SJCRH30 (cell line): Measurements from ENCODE around the gene UBAP1. TPM values are rescaled to one million over a fixed set of nuclear protein-coding genes. Genes with fewer than 3 reads are reported as not detected.
"Not testable (repeated sequence)": the region's sequence is repeated elsewhere in the genome, so short reads cannot be mapped to it uniquely, and the experiment has no call there.

Experiments
- DNase-seq, 2 experiments: peaks; one replicate each; pipeline ENCODE4 v3.0.0-alpha.2; 2015 to 2020
- H3K27ac ChIP-seq: fragments of 250-450 bp; sonication (Bioruptor Pico); 2 replicates; pipeline ENCODE4 v1.5.1; 2020; ENCODE audit warnings: mild to moderate bottlenecking, moderate library complexity
- H3K27me3 ChIP-seq: fragments of 250-450 bp; sonication (Bioruptor Pico); 2 replicates; pipeline ENCODE4 v1.5.1; 2020; ENCODE audit warnings: mild to moderate bottlenecking, moderate library complexity
- H3K36me3 ChIP-seq: fragments of 250-450 bp; sonication (Bioruptor Pico); 2 replicates; pipeline ENCODE4 v1.5.1; 2020; ENCODE audit warnings: mild to moderate bottlenecking, moderate library complexity
- H3K4me1 ChIP-seq: fragments of 250-450 bp; sonication (Bioruptor Pico); 2 replicates; pipeline ENCODE4 v1.5.1; 2020; ENCODE audit warnings: mild to moderate bottlenecking, moderate library complexity
- H3K4me3 ChIP-seq: fragments of 250-450 bp; sonication (Bioruptor Pico); 2 replicates; pipeline ENCODE4 v1.5.1; 2020; ENCODE audit warnings: mild to moderate bottlenecking, moderate library complexity
- H3K9me3 ChIP-seq: fragments of 250-450 bp; sonication (Bioruptor Pico); replicated peaks from 2 replicates; pipeline ENCODE4 v1.5.1; 2020; ENCODE audit warnings: mild to moderate bottlenecking, moderate library complexity
- total RNA-seq: library from RNA; depleted of rRNA; stranded (reverse); fragments of >200 nt; shearing (Covaris generic); gene quantifications from 2 replicates; pipeline ENCODE4 v1.2.3, GENCODE V29; 2014

UBAP1 gene
- total RNA-seq, 1 experiment from 2014 or later, result 23.8 TPM

DNA sequence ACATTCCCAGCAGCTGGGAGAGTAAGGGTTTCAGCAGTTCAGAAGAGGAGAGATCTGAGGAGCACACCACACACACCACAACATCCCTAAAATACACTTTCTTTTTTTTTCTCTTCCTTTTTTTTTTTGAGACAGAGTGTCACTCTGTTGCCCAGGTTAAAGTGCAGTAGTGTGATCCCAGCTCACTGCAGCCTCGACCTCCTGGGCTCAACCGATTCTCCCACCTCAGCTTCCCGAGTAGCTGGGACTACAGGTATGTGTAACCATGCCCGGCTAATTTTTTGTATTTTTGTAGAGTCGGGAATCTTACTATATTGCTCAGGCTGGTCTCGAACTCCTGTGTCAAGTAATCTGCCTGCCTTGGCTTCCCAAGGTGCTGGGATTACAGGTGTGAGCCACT lies 9.7 kb upstream of the UBAP1 start:
- Histone ChIP-seq H3K9me3 (no peaks in the 10 kb centered on the region), H3K27me3 (no peaks in the 10 kb centered on the region), H3K36me3 (no peaks in the 10 kb centered on the region), H3K4me1 (no peaks in the 10 kb centered on the region), H3K4me3 (no peak overlapping the region), H3K27ac (no peak overlapping the region)
- DNase-seq, result no peak

DNA sequence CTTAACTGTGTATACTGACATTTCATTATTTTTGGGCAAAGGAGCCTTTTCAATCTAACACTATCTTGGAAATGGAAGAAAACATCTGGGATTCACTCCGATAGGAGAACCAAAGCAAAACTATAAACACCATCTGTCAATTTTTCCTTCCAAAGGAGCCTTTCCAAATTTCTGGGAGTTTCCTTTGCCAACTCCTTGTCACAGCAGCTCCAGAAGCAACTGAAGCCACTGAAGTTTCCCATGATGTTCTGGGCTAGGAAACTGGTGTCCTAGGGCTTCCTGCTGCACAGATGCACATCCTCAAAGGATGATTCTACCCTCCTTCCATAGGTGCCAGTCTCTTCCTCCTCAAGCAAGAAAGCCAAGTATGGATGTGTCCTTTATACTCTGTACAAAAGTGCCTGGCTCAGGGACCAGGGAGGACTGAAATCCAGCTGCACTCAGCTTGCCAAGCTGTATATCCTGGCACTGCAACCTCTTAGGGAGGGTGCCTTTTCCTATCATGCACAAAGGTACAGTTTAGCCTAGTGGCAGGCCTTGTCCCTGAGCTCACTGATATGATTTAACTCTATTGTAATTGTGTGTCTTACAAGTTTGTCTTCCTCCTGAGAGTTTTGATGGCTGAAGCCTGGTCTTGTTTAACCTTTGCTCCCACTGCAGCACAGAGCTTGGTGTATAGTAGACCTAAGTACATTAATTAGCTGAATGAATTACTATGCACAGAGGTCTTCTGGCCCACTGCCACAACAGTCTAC lies 8.4 kb upstream of the UBAP1 start:
- no peak for DNase-seq
- no peak overlapping the region for H3K27ac ChIP-seq
- H3K4me3 ChIP-seq, result no peak overlapping the region
- H3K36me3 ChIP-seq, result no peaks in the 10 kb centered on the region
- H3K9me3 ChIP-seq, result no peaks in the 10 kb centered on the region
- H3K27me3 ChIP-seq, result no peaks in the 10 kb centered on the region
- H3K4me1 ChIP-seq, result no peaks in the 10 kb centered on the region

- H3K36me3 ChIP-seq, result no peaks in the 10 kb centered on the region
- H3K4me3 ChIP-seq, result no peak overlapping the region
- no peaks in the 10 kb centered on the region for H3K4me1 ChIP-seq
- no peaks in the 10 kb centered on the region for H3K9me3 ChIP-seq
- H3K27me3 ChIP-seq, result no peaks in the 10 kb centered on the region
- no peak overlapping the region for H3K27ac ChIP-seq
- DNase-seq, result no peak
Measured at GRCh38 chr9:34171753-34172535, 6.9 kb upstream of the UBAP1 start.

DNA sequence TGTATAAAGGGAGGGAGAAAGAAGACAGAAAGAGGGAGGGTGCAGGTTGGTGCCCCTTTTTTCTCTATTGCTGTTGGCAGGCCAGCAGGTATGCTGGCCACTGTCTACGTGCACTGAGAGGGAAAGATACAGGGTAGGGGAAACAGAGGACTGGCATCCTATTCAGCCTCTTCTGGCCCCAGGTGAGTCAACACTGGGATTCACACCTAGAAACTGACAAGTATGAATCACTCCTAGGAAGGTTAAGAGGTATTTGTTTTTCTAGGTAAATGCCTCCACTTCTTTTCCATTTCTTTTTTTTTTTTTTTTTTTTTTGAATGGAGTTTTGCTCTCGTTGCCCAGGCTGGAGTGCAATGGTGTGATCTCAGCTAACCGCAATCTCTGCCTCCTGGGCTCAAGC lies 2.8 kb upstream of the UBAP1 start:
- Histone ChIP-seq H3K27ac (no peak overlapping the region), H3K4me1 (no peaks in the 10 kb centered on the region), H3K36me3 (no peaks in the 10 kb centered on the region), H3K27me3 (no peaks in the 10 kb centered on the region), H3K4me3 (no peak overlapping the region), H3K9me3 (no peaks in the 10 kb centered on the region)
- DNase-seq, result no peak

- no peak for DNase-seq
- Histone ChIP-seq H3K27me3 (no peaks in the 10 kb centered on the region), H3K4me1 (no peaks in the 10 kb centered on the region), H3K9me3 (no peaks in the 10 kb centered on the region), H3K4me3 (peak overlapping the region; percentile 75), H3K36me3 (no peaks in the 10 kb centered on the region; the same call in 1 of the 2 replicates), H3K27ac (peak overlapping the region; percentile 73; the same call in 1 of the 2 replicates)
Measured at GRCh38 chr9:34177593-34178435, 1.0 kb upstream of the UBAP1 start.

DNA sequence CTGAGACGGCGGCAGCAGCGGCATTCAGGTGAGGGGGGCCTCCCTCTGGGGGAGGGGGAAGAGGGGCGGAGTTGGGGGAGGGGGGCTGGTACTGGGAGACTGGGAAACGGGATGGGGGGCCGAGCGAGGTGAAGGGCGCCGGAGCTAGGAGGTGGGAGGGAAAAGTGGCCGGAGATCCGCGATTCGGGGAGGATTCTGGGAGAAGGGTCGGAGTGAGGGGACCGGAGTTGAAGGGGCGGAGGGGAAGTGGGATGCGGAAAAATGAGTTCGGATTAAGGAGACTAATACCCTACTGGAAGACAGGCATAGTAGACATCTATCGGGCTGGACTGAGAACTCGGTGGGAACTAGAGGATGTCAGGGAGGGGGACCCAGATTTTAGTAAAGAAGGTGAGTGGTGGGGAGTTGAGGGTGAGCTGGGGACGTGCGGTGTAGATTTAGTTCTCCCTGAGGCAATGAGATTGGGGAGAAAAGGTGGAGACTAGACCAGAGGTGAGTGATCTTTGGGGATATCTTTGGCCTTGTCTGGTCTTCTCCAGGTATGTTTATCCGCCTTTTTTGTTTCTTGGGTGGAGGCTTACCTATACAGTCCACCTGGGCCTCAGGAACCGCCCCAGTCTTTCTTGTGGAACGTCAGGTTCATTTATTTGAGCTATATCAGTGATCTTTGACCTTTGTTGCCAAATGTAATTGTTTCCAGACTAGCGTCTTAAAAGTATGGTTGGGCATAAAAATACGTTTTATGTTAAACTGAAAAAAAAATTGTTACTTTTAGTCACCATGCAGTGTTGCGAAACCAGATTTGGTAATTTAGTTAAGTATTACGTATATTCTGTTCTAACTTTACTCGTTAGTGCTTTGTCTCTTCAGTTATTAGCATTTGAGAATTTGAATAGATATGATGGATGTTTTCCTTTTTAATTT lies 632 bp downstream of the UBAP1 start:
- Histone ChIP-seq H3K27ac (peak overlapping the region; percentile 73), H3K36me3 (no peaks in the 10 kb centered on the region; the same call in 1 of the 2 replicates), H3K4me3 (peak overlapping the region; percentile 75), H3K27me3 (no peaks in the 10 kb centered on the region), H3K9me3 (no peaks in the 10 kb centered on the region), H3K4me1 (no peaks in the 10 kb centered on the region)
- DNase-seq, result peak; percentile 74 to 76

GRCh38 chr9:34185778-34186551 lies 7.1 kb downstream of the UBAP1 start:
- Histone ChIP-seq H3K27me3 (no peaks in the 10 kb centered on the region), H3K9me3 (no peaks in the 10 kb centered on the region), H3K4me3 (no peak overlapping the region), H3K4me1 (peaks cover 12% of the 10 kb centered on the region), H3K27ac (peak overlapping the region; percentile 17; the same call in 1 of the 2 replicates), H3K36me3 (peaks cover 2% of the 10 kb centered on the region; the same call in 1 of the 2 replicates)
- peak in 1 of 2 experiments; percentile 44 for DNase-seq

- H3K27me3 ChIP-seq, result no peaks in the 10 kb centered on the region
- H3K27ac ChIP-seq, result no peak overlapping the region
- H3K36me3 ChIP-seq, result peaks cover 2% of the 10 kb centered on the region; the same call in 1 of the 2 replicates
- no peaks in the 10 kb centered on the region for H3K9me3 ChIP-seq
- peaks cover 12% of the 10 kb centered on the region for H3K4me1 ChIP-seq
- DNase-seq, result no peak
- no peak overlapping the region for H3K4me3 ChIP-seq
Measured at GRCh38 chr9:34187891-34188240, 9.0 kb downstream of the UBAP1 start.

DNA sequence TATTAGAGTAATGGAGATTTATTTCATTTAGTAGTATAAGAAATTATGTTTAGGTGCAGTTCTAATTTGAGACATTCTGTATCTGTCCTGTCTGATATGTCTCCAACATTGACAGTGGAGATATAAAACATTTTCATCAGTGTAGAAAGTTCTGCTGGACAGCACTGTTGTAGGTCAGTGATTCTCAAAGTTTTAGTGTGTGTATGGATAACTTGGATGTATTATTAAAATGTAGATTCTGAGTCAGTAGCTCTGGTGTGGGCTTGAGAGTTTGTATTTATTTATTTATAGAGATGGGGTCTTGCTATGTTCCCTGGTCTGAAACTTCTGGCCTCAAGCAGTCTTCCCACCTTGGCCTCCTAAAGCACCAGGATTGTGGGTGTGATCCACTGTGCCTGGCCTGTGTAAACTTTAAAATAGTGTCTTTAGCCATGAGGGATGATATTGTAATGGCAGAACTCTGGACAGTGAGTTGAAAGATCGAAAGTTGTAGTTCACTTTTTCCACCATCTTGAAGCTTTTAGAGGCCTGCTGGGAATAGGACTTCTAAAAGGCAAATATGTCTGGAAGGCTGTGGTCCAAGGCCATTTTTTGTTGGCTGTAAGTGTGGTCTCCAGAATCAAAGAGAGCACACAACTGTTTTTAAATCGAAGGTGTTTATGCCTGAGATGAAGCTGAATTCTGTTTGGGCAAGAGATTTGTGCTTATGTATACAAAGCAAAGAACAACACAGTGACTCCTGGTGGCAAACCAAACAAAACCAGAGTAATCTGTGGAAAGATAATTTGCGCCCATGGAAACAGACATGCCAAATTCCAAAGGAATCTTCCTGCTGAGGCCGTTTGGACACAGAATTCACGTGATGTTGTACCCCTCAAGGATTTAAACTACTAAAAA lies 12.4 kb downstream of the UBAP1 start:
- Histone ChIP-seq H3K4me1 (peaks cover 6% of the 10 kb centered on the region), H3K27me3 (no peaks in the 10 kb centered on the region), H3K36me3 (no peaks in the 10 kb centered on the region; the same call in 1 of the 2 replicates), H3K9me3 (no peaks in the 10 kb centered on the region), H3K27ac (0 out of 2 replicates have a peak overlapping the region, but pooled peaks have one; percentile 5), H3K4me3 (no peak overlapping the region)
- peak in 1 of 2 experiments; percentile 31 for DNase-seq

DNA sequence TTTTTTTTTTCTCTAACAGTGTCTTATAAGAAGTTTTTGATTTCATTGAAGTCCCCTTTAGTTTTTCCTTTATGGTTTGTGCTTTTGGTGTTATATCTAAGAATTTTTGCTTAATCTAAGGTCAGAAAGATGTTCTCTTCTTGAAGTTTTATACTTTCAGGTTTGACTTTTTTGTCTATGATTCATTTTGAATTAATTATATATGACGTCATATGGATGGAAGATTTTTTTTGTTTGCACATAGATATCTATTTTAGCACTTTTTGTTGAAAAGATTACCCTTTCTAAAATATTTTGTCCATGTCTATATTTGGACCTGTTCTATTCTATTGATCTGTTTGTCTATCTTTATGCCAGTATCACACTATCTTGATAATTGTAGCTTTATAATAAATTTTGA lies 16.3 kb downstream of the UBAP1 start:
- no peaks in the 10 kb centered on the region; the same call in 1 of the 2 replicates for H3K4me1 ChIP-seq
- H3K4me3 ChIP-seq, result no peak overlapping the region
- H3K27ac ChIP-seq, result no peak overlapping the region
- no peaks in the 10 kb centered on the region for H3K27me3 ChIP-seq
- DNase-seq, result no peak
- no peaks in the 10 kb centered on the region for H3K9me3 ChIP-seq
- H3K36me3 ChIP-seq, result peaks cover 2% of the 10 kb centered on the region; the same call in 1 of the 2 replicates

- not testable (repeated sequence) for H3K27ac ChIP-seq, H3K27me3 ChIP-seq, H3K9me3 ChIP-seq, H3K36me3 ChIP-seq, H3K4me1 ChIP-seq, H3K4me3 ChIP-seq
- DNase-seq, result peak; percentile 44 to 65
Measured at GRCh38 chr9:34197286-34197685, 18.4 kb downstream of the UBAP1 start.
